GM19328 (cell line): ENCODE data around the gene GPBP1.
"Not testable (repeated sequence)": the region's sequence is repeated elsewhere in the genome, so short reads cannot be mapped to it uniquely, and the experiment has no call there.

ENCODE experiments used
- ATAC-seq: cut with Tn5 transposase; IDR thresholded peaks from one replicate; pipeline ENCODE4 v1.9.1; 2021; ENCODE audit warnings: mild to moderate bottlenecking, moderate library complexity; ENCODE audit not compliant: unreplicated experiment

Gene GPBP1, protein sequence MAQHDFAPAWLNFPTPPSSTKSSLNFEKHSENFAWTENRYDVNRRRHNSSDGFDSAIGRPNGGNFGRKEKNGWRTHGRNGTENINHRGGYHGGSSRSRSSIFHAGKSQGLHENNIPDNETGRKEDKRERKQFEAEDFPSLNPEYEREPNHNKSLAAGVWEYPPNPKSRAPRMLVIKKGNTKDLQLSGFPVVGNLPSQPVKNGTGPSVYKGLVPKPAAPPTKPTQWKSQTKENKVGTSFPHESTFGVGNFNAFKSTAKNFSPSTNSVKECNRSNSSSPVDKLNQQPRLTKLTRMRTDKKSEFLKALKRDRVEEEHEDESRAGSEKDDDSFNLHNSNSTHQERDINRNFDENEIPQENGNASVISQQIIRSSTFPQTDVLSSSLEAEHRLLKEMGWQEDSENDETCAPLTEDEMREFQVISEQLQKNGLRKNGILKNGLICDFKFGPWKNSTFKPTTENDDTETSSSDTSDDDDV

DNA sequence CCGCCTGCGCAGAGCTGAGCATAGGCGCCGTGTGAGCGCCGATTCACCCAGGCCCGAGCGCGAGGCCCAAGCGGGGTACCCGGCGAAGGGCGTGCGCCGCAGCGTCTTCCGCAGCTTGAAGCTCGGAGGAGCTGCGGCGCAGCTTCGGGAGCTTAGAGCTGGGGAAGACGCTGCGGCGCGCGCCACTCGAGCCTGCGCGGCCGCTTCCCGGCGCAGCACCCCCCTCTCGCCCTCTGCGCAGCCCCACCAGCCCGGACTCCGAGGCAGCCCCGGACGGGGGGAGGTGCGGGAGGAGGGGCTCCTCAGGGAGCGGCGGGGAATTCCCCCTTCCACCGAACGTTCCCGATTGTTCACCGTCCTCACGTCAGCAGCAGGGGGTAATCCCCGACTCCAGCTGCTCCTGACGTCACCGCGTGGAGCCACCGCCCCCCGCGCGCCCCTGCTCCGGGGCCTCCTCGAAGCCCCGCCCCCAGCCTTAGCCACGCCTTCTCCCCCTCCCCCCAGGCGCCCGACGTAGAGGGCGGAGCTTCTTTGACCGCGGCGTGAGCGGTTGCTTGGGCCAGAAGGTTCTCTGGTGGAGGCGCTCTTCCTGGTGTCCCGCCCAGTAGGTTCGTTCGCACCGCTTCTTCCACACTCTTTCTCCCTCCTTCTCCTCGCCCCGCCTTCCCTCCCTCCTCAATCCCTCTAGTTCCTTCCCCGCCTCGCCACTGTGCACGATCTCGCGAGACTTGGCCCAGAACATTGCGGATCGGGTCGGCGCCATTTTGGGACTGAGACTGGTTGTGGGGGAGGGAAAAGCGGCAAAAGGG lies at the start of gene GPBP1:
Gene GPBP1, plus strand, starts transcription at position 741 of the 809 bp plus-strand sequence. CDS start 40,072 bp downstream, outside the sequence.
- peak; percentile 61 for ATAC-seq

DNA sequence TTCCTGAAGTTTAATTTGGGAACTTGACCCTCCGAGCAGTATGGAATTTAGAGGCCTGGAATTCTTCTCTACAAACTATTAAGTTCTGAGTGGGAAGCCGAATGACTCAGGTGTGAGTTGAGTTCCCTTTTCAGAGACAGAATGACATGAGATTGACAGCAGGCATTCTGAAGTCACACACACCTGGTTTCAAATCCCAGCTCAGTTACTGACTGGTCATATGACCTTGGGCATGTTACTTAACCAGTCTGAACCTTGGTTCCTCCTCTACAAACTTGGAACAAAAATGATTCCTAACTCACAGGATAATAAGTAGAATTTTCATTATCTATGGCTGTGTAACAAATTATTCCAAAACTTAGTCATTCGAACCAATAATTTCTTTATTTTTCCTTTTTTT lies 45.5 kb upstream of the GPBP1 start:
- no peak for ATAC-seq

DNA sequence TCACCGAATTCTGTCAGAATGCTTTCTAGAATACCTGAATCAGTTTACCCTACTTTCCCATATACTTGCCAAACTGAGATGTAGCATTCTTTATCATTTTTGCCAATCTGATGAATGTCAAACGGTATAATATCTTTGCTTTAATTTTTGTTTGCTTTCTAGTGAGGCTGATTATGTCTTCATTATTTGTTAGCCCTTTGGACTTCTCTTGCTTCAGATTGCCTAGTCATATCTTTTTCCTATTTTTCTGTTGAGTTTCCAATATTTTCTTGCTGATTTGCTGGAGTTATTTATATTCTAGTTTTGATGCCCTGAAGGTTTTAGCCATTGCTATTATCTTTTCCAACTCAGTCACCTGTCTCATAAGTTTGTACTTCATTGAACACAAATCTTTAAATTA lies 40.3 kb upstream of the GPBP1 start:
- no peak for ATAC-seq

DNA sequence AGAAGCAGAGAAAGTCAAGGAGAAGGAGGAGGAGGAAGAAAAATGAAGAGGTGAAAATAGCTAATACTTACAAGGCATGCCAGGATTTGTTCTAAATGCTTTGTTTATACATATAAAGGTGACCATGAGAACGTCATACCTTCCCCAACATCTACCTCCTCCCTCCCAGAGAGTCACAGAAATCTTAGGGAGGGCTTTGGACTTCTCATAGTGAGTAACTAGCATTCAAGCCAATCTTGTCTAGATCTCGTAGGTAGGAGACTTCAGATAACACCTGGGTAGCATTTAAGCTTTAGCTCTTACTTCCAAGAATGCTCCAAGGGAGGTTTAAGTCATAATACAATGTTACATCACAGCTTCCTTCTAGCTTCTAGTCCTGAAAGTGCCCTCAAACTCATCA lies 36.5 kb upstream of the GPBP1 start:
- ATAC-seq: no peak

DNA sequence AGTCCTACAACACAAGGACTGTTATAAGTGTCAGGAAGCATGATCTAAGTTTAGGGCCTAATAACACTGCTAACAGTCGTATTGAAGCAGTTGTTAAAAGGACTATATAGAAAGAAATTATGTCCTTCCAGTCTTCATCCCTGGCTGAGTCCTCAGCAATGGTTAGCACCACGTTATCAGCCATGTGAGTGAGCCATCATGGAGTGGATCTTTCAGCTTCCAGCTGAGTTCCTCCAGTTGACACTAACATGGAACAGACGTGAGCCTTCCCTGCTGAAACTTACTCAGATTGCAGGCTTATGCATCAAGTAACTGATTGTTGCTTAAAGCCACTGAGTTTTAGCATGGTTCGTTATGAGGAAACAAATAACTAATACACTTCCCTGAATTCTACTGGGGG lies 21.5 kb upstream of the GPBP1 start:
- ATAC-seq: no peak

DNA sequence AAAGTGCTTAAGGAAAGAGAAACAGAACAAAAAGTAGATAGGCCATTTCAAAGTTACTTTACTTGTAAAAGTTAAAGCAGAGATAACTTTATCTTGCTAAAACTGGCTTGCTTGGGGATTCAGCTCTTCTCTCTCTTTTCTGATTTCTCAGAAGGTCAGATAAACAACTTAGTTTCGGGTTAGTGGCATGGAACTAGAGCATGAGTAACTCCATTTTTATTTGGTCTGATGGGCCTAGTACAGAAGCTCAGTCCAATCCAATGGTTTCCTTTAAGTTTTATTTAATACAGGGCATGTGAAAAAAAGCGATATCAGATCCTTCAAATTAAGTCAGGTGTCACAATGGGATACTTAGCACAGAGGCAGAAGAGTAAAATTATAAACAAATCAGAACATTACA lies 18.8 kb upstream of the GPBP1 start:
- ATAC-seq: no peak

DNA sequence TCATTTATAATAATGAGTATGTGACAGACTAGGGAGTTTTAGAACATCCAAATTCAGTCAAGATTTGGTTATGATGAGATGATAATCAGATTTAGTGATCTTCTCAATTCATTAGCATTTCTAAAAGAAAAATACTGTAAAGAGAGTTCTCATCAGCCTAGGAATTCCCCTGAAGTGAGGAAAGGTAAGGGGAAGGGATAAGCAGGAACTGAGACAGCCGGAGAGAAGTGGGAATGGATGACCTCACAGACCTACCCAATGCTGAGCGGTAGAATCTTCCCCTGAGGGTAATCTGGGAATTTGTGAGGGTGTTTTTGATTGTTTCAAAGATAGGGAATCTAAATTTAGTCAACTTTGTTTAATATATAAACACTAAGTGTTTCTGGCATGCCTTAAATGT lies 16.7 kb upstream of the GPBP1 start:
- ATAC-seq: no peak

DNA sequence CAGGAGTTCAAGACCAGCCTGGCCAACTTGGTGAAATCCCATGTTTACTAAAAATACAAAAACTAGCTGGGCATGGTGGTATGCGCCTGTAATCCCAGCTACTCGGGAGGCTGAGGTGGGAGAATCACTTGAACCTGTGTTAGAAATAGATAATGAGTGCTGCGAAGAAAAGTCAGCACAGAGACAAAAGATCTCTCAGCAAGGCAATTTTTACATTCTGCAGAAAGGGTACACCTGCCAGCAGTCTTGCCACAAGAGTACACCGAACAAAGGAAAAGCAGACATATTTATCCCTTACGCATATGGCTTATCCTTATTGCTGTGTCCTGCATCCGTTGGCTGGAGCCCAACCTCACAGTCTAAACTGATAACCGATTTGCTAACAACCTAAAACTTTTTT lies 16.2 kb upstream of the GPBP1 start:
- no peak for ATAC-seq

DNA sequence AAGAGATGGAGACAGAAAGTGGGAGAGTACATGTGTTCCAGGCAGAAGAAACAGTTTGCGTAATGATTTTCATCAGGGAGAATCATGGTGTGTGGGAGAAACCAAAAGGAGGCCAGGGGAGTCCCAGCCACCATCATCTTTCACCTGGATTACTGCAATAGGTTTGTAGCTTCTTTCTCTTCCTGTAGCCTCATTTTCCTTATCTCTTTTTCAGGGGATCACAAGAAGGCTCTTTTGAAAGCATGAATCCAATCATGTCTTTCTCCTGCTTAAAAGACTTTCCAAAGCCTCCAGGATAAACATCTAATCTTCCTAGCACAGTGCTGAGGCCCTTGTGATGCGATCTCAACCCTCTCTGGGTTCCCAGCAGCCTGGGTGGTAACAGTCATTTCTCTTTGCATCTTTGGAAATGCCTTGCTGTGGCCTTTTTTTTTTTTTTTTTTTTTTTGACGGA lies 10.3 kb upstream of the GPBP1 start:
- no peak for ATAC-seq

DNA sequence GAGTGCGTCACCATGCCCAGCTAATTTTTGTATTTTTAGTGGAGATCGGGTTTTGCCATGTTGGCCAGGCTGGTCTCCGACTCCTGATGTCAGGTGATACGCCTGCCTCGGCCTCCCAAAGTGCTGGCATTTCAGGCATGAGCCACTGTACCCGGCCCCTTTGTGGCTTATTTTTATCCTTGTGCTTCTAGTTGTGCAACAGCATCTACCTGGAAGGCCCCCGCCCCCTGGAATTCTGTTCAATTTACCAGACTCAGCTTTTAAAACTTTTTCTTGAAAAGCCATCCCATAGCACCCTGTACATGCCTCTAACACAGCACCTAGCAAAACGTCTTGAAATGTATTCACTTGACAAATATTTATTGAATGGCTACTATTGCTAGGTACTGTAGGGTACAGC lies 9.7 kb upstream of the GPBP1 start:
- no peak for ATAC-seq

DNA sequence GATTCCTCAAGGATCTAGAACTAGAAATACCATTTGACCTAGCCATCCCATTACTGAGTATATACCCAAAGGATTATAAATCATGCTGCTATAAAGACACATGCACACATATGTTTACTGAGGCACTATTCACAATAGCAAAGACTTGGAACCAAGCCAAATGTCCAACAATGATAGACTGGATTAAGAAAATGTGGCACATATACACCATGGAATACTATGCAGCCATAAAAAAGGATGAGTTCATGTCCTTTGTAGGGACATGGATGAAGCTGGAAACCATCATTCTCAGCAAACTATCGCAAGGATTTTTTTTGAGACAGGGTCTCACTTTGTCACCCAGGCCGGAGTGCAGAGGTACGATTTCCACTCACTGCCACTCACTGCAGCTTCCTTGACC lies 8.7 kb upstream of the GPBP1 start:
- not testable (repeated sequence) for ATAC-seq

DNA sequence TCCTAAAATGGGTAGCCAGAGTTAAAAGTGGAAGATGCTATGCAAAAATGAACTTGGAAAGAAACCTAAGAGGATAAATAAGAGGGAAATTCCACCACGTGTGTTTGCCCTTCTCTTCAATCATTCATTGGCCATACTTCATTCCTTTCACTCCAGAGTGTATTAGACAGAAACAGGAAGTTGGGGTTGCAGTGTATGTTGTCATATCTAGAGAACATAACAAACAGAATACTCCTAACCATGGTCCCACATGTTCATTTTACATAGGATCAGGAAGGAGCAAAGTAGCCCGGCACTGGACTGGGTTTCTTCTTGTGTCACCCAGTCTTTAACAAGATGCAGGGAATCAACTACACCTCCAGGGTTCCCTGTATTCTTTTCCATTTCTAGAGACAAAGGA lies 7.6 kb upstream of the GPBP1 start:
- no peak for ATAC-seq

DNA sequence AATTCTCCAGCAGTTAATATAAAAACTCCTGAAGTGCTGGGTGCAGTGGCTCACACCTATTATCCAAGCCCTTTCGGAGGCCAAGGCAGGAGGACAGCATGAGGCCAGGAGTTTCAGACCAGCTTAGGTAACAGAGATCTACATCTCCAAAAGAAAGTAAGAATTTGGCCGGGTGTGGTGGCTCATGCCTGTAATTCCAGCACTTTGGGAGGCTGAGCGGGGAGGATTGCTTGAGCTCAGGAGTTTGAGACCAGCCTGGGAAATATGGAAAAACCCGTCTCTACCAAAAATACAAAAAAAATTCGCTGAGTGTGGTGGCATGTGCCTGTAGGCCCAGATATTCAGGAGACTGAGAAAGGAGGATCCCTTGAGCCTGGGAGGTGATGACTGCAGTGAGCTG lies 6.7 kb upstream of the GPBP1 start:
- no peak for ATAC-seq

DNA sequence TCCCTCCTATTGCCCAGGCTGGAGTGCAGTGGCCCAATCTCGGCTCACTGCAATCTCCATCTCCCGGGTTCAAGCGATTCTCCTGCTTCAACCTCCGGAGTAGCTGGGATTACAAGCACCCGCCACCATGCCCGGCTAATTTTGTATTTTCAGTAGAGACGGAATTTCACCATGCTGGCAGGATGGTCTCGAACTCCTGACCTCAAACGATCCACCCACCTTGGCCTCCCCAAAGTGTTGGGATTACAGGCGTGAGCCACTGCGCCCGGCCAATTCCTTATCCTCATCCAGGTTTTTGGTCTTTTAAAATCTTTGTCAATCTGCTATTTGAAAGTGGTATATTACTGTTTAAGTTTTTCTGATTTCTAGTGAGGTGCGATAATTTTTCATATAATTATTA lies 3.7 kb upstream of the GPBP1 start:
- not testable (repeated sequence) for ATAC-seq

DNA sequence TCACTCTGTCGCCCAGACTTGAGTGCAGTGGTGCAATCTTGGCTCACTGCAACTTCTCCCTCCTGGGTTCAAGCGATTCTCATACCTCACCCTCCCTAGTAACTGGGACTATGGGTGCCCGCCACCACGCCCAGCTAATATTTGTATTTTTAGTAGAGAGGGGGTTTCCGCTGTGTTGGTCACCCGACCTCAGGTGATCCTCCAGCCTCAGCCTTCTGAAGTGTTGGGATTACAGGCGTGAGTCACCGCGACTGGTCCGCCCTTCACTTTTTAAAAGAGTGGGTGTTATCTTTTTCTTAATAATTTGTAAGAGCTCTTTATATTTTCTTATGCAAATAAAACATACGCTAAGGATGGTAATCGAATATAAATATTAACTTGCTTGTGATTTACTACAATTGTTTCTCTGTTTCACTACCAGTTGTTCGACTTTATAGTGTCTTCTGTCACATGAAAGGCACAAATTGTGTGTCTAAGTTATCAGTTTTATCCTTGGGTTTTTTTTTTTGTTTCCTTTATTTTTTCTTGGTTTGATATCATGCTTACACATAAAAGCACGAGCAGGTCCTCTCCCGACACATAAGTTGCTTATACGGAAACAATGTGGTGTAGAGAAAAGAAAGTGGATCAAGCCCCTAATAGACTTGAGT lies 1.9 kb upstream of the GPBP1 start:
- ATAC-seq: no peak

DNA sequence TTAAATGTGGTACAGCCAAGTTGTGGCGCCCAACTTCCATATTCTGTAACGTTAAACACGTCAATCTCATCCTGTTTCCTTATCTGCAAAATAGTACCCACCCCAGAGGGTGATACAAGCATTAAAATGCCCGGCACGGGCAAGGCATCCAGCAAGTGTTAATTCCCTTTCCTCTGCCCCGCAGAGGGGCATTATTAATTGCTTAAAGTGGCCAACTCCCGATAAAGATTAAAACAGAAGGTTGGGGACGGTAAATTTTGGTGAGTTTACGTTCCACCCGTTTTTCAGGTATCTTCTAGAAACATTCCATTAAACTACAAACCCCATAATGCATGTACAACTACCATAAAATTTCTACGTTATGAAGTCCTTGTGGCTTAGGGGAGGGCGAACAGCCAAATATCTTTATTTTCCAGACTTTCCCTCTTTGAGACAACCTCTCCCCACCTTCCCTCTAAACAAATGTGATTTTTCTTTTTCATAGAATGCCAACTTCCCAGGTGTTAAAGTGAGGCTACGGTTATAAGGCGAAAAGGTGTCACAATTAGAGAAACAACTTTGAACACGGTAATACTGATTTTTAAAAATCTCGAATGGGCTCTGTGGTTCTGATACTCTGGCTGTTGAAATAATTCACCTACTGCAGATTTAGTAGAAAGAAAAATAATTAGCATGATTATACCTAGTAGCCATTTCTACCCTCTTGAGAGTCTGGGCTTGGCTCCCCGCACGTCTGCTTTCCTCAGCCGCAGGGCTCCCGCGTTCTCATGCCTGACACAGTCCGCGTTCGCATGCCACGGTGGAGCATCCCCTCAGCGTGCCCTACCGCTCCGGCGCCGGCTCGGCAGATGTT lies 1.2 kb upstream of the GPBP1 start:
- ATAC-seq: no peak

DNA sequence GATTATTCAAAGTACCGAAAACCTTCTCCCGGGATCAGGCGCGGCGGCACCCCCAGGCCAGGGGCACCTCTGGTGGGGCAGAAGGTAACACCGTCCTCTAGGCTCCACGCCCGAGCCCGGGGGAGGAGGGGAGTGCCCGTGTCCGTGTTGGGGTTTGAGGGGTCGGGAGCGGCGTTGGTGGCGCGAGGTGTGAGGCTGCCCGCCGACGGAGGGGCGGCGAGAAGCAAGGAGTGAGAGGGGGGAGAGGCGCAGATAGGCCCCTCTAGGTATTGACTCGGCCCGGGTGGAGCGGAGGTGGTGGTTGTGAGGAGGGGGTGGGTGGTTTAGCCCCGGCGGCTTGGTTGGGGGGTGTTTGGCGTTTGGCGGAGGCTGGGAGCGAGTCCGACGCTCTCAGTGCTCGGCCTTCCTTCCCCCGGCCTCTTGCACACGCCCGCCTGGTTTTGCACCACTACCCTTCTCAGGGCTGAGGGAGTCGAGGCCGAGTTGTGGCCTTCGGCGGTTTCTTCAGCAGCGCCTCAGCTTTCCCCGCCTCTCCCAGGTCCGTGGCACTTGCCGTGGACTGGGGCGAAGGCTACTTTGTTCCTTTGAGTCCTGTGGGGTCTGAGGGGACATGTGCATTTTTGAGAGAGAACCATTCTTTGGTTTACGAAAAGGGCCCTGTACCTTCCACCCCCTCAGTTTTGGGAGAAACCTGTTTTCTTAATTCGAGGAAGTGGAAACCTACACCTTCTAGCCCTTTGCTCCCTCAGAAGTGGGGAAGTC lies 450 bp downstream of the GPBP1 start:
- no peak for ATAC-seq

DNA sequence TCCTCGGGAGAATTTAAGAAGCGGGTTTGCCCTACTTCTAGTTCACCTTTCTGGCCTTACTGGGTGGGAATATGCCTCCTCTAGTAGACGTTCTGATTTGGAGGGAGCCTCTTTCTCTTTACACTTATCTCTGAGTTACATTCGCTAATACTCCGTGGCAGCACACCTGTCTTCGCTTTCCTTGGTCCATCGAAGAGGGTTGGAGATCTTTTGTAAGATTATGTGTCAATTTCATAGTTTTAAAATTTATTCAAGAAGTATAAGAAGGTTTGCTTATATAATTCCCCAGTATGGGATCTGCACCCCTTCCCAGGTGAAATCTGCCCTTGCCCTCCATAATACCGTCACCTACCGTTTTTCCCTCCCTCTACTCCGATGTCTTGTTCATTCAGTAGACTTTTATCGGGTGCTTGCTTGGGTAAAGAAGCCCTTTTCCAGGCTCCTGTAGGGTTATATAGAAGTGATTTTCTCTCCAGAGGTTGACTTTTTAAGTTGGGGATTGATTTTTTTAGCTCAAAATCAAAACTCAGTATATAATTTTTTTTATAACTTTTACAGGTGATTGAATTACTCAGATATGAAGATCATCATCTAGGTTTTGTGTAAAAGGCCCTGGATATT lies 1.1 kb downstream of the GPBP1 start:
- no peak for ATAC-seq

DNA sequence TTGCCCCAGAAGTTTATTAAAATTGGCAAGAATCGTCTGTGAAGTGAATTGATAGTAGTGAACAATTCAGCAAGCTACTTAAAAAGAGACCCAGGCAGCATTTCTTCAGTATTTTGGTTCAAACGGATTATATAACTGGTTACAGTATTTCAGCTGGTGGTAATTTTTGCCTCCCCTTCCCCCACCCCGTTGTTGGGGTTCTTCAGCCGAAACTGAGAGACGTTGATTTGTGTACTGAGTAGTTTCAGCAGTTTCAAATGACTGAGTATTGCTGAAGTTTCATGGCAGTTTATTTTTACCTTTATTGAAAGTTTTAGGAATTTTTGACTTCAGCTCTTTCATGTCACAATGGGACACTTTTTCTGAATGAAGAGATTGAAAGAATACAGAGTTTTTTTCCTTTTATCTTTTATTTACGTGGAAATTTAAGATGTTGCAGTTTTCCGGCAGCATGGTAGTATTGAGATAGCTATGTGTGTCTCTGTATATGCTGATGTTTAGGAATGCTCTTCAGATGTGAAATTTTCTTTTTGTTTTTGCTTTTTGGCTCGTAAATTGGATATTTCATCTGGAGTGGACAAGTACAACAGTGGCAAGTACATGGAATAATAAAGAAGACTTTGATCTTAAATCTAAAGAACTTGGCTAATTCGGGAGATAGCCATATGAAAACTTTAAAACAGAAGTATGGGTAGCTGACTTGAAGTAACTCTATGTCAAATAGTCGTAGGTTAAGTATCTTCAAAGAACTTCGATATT lies 1.9 kb downstream of the GPBP1 start:
- ATAC-seq: no peak
